PFSK-1 (cell line): ENCODE results near the gene TMEM184A.
A peak's percentile ranks its signal among the peaks of the same experiment; 100 is the strongest.

Source experiments
- FOXP2 ChIP-seq: optimal IDR thresholded peaks from 2 replicates; pipeline ENCODE3; 2011; ENCODE audit warnings: borderline replicate concordance, control low read depth, inconsistent platforms; ENCODE audit not compliant: insufficient read depth; ENCODE audit errors: extremely low read length, extremely low read depth
- POLR2AphosphoS5 ChIP-seq: IDR thresholded peaks from 2 replicates; pipeline ENCODE4 v1.6.1; 2012; ENCODE audit warnings: low read depth, mild to moderate bottlenecking, control low read depth, low read length, moderate library complexity
- REST ChIP-seq, 2 experiments: IDR thresholded peaks; 2 replicates each; pipeline versions ENCODE4 v1.6.1 to v1.8.0; 2011 to 2012; ENCODE audit warnings: low read depth in 2 of 2, low read length in 2 of 2, control low read depth in 1 of 2, inconsistent platforms in 1 of 2, mild to moderate bottlenecking in 1 of 2, moderate library complexity in 1 of 2; ENCODE audit not compliant: insufficient read depth in 1 of 2
- SIN3A ChIP-seq: IDR thresholded peaks from 2 replicates; pipeline ENCODE4 v1.6.1; 2012; ENCODE audit warnings: mild to moderate bottlenecking, low read length, moderate library complexity, borderline replicate concordance; ENCODE audit not compliant: insufficient read depth
- TAF1 ChIP-seq: IDR thresholded peaks from 2 replicates; pipeline ENCODE4 v1.6.1; 2012; ENCODE audit warnings: low read length, control low read depth, borderline replicate concordance; ENCODE audit not compliant: insufficient read depth

TMEM184A gene

GRCh38 chr7:1535100-1535458, 20.9 kb downstream of the TMEM184A start:
- TF ChIP-seq FOXP2 (no peak), REST (IDR thresholded peaks at IDR 0.05; ENCODE audit: insufficient read depth in 1 of 2, low read depth in 2 of 2, low read length in 2 of 2) (no peak), SIN3A (no peak), TAF1 (no peak), POLR2AphosphoS5 (no peak)

GRCh38 chr7:1534330-1535099, 21.5 kb downstream of the TMEM184A start:
- TF ChIP-seq TAF1: no peak
- no peak for TF ChIP-seq REST (IDR thresholded peaks at IDR 0.05; ENCODE audit: insufficient read depth in 1 of 2, low read depth in 2 of 2, low read length in 2 of 2)
- TF ChIP-seq POLR2AphosphoS5: no peak
- no peak for TF ChIP-seq SIN3A
- no peak for TF ChIP-seq FOXP2

GRCh38 chr7:1533547-1534329, 22.3 kb downstream of the TMEM184A start:
- no peak for TF ChIP-seq POLR2AphosphoS5
- peak; percentile 91; the same call in 1 of the 2 replicates for TF ChIP-seq SIN3A

- TF ChIP-seq FOXP2: no peak
- TF ChIP-seq SIN3A: no peak
- no peak for TF ChIP-seq TAF1
- TF ChIP-seq POLR2AphosphoS5: no peak
- TF ChIP-seq REST (IDR thresholded peaks at IDR 0.05; ENCODE audit: insufficient read depth in 1 of 2, low read depth in 2 of 2, low read length in 2 of 2): no peak
These were observed 22.8 kb downstream of the TMEM184A start for GRCh38 chr7:1533255-1533546.

- TF ChIP-seq SIN3A (peak; percentile 95), POLR2AphosphoS5 (no peak)
These were observed 23.4 kb downstream of the TMEM184A start for GRCh38 chr7:1532456-1533254.

GRCh38 chr7:1531979-1532455, 24.0 kb downstream of the TMEM184A start:
- TF ChIP-seq REST (IDR thresholded peaks at IDR 0.05; ENCODE audit: insufficient read depth in 1 of 2, low read depth in 2 of 2, low read length in 2 of 2): no peak
- no peak for TF ChIP-seq POLR2AphosphoS5
- TF ChIP-seq TAF1: no peak
- no peak for TF ChIP-seq FOXP2
- no peak for TF ChIP-seq SIN3A
